Stimulated activated CD4-positive, alpha-beta T cell treated with anti-CD3 and anti-CD28 coated beads, Interleukin-1b, Interleukin-23, amount 100 ng/mL, for 1 hour (primary cell): ENCODE data around the gene KLF13.

Experiments
- DNase-seq, 2 donors: peaks; one replicate each; pipeline ENCODE4 v3.0.0-alpha.2; 2020; ENCODE audit warnings: low read depth in 2 of 2

KLF13 gene

GRCh38 chr15:31332020-31332680 is 5.5 kb downstream of the KLF13 start:
- no peak for DNase-seq

GRCh38 chr15:31332681-31333071 is 6.0 kb downstream of the KLF13 start:
- DNase-seq, result no peak

GRCh38 chr15:31333119-31333518 is 6.5 kb downstream of the KLF13 start:
- DNase-seq, result no peak

GRCh38 chr15:31333820-31334219 is 7.2 kb downstream of the KLF13 start:
- no peak for DNase-seq

GRCh38 chr15:31335989-31336592 is 9.5 kb downstream of the KLF13 start:
- no peak for DNase-seq

GRCh38 chr15:31336593-31337295 is 10.1 kb downstream of the KLF13 start:
- DNase-seq, result no peak

- no peak for DNase-seq
These were observed 10.9 kb downstream of the KLF13 start for GRCh38 chr15:31337352-31338031.

GRCh38 chr15:31338318-31338878 is 11.8 kb downstream of the KLF13 start:
- DNase-seq, result no peak

GRCh38 chr15:31338879-31339557 is 12.4 kb downstream of the KLF13 start:
- DNase-seq, result no peak

GRCh38 chr15:31339558-31339895 is 12.9 kb downstream of the KLF13 start:
- DNase-seq, result no peak

GRCh38 chr15:31340047-31340446 is 13.4 kb downstream of the KLF13 start:
- DNase-seq, result no peak

GRCh38 chr15:31340592-31340991 is 14.0 kb downstream of the KLF13 start:
- no peak for DNase-seq

GRCh38 chr15:31341071-31341470 is 14.4 kb downstream of the KLF13 start:
- no peak for DNase-seq

GRCh38 chr15:31341496-31342195 is 15.0 kb downstream of the KLF13 start:
- no peak for DNase-seq

- no peak for DNase-seq
These were observed 15.7 kb downstream of the KLF13 start for GRCh38 chr15:31342381-31342780.

GRCh38 chr15:31342781-31343626 is 16.4 kb downstream of the KLF13 start:
- no peak for DNase-seq

GRCh38 chr15:31343831-31344230 is 17.2 kb downstream of the KLF13 start:
- DNase-seq, result no peak

- DNase-seq, result no peak
These were observed 17.6 kb downstream of the KLF13 start for GRCh38 chr15:31344266-31344665.

GRCh38 chr15:31344823-31345605 is 18.4 kb downstream of the KLF13 start:
- no peak for DNase-seq
